Neuronal stem cell (in vitro differentiated cells): ENCODE data around the gene APEH.

ENCODE experiments used
- DNase-seq: peaks from one replicate; pipeline ENCODE4 v3.0.0-alpha.2; 2013; ENCODE audit warnings: low spot score
- H2AFZ ChIP-seq: one replicate; pipeline ENCODE4 v1.6.1; 2013; ENCODE audit warnings: mild to moderate bottlenecking, low read length, inconsistent platforms
- H2AK5ac ChIP-seq: 2 replicates; pipeline ENCODE4 v1.6.1; 2013; ENCODE audit warnings: low read depth, mild to moderate bottlenecking, inconsistent platforms, low read length, moderate library complexity, mixed read lengths
- H2BK120ac ChIP-seq: 2 replicates; pipeline ENCODE4 v1.6.1; 2013; ENCODE audit warnings: low read depth, mild to moderate bottlenecking, inconsistent platforms, low read length, moderate library complexity, mixed read lengths
- H2BK12ac ChIP-seq: one replicate; pipeline ENCODE4 v1.6.1; 2013; ENCODE audit warnings: low read length, inconsistent platforms
- H2BK15ac ChIP-seq: 2 replicates; pipeline ENCODE4 v1.6.1; 2013; ENCODE audit warnings: mild to moderate bottlenecking, low read length, inconsistent platforms, mixed read lengths
- H2BK5ac ChIP-seq: one replicate; pipeline ENCODE4 v1.6.1; 2013; ENCODE audit warnings: inconsistent platforms, mild to moderate bottlenecking, low read length, moderate library complexity
- H3K14ac ChIP-seq: one replicate; pipeline ENCODE4 v1.6.1; 2013; ENCODE audit warnings: low read length, inconsistent platforms
- H3K18ac ChIP-seq: 2 replicates; pipeline ENCODE4 v1.6.1; 2013; ENCODE audit warnings: low read length, inconsistent platforms
- H3K23ac ChIP-seq: 2 replicates; pipeline ENCODE4 v1.6.1; 2013; ENCODE audit warnings: low read depth, mild to moderate bottlenecking, mixed read lengths, low read length, inconsistent platforms; ENCODE audit not compliant: poor library complexity
- H3K27ac ChIP-seq: replicated peaks from 3 replicates; pipeline ENCODE4 v1.5.1; 2013; ENCODE audit warnings: low read length, inconsistent platforms
- H3K27me3 ChIP-seq, 3 experiments: 2 replicates each; pipeline ENCODE4 v1.6.1; 2013; ENCODE audit warnings: low read length in 3 of 3, mild to moderate bottlenecking in 2 of 3, inconsistent platforms in 1 of 3, low read depth in 1 of 3, mixed read lengths in 1 of 3, moderate library complexity in 1 of 3; ENCODE audit not compliant: control insufficient read depth in 3 of 3, insufficient read depth in 3 of 3
- H3K36me3 ChIP-seq, 2 donors: replicated peaks in 1 of 2; 2 replicates each; pipeline ENCODE4 v1.6.1; 2013; ENCODE audit warnings: low read length in 2 of 2; ENCODE audit not compliant: control insufficient read depth in 2 of 2, insufficient read depth in 2 of 2
- H3K4ac ChIP-seq: 2 replicates; pipeline ENCODE4 v1.6.1; 2013; ENCODE audit warnings: inconsistent platforms, mild to moderate bottlenecking, low read length, moderate library complexity
- H3K4me1 ChIP-seq, 2 donors: 1 replicate in 1 of 2; 2 replicates in 1 of 2; pipeline ENCODE4 v1.6.1; 2013; ENCODE audit warnings: low read length in 2 of 2, low read depth in 1 of 2; ENCODE audit not compliant: control insufficient read depth in 2 of 2, insufficient read depth in 1 of 2
- H3K4me2 ChIP-seq: one replicate; pipeline ENCODE4 v1.6.1; 2013; ENCODE audit warnings: mild to moderate bottlenecking, low read length, inconsistent platforms; ENCODE audit not compliant: insufficient read depth, poor library complexity, severe bottlenecking
- H3K4me3 ChIP-seq, 2 donors: 2 replicates each; pipeline ENCODE4 v1.5.1; 2013; ENCODE audit warnings: low read length in 2 of 2, mild to moderate bottlenecking in 2 of 2, inconsistent platforms in 1 of 2, moderate library complexity in 1 of 2
- H3K79me1 ChIP-seq: one replicate; pipeline ENCODE4 v1.6.1; 2013; ENCODE audit warnings: low read depth, mild to moderate bottlenecking, inconsistent platforms, low read length, moderate library complexity
- H3K9ac ChIP-seq: one replicate; pipeline ENCODE4 v1.6.1; 2013; ENCODE audit warnings: mild to moderate bottlenecking, low read depth, low read length, inconsistent platforms; ENCODE audit not compliant: poor library complexity
- H3K9me3 ChIP-seq, 2 donors: replicated peaks in 1 of 2; 2 replicates each; pipeline versions ENCODE3 to v1.6.1; 2013; ENCODE audit warnings: low read length in 2 of 2, mild to moderate bottlenecking in 2 of 2, inconsistent platforms in 1 of 2, low read depth in 1 of 2, mixed read lengths in 1 of 2, moderate library complexity in 1 of 2; ENCODE audit not compliant: control insufficient read depth in 2 of 2, insufficient read depth in 1 of 2
- H4K8ac ChIP-seq: one replicate; pipeline ENCODE4 v1.6.1; 2013; ENCODE audit warnings: low read depth, mild to moderate bottlenecking, inconsistent platforms, low read length, moderate library complexity
- H4K91ac ChIP-seq: one replicate; pipeline ENCODE4 v1.6.1; 2013; ENCODE audit warnings: low read length, low read depth, mild to moderate bottlenecking, inconsistent platforms; ENCODE audit not compliant: poor library complexity
- WGBS, 2 donors: extraction: QIAGEN DNeasy Blood & Tissue Kit; methylation state at CpG; one replicate each; pipeline ENCODE4 v1.1.7; 2013; ENCODE audit warnings: missing lambda C conversion rate in 2 of 2, mixed read lengths in 1 of 2; ENCODE audit not compliant: insufficient read length in 2 of 2, insufficient replicate concordance in 1 of 2; ENCODE audit errors: extremely low coverage in 2 of 2; 5-methylcytosine and 5-hydroxymethylcytosine counted together

The APEH gene

DNA sequence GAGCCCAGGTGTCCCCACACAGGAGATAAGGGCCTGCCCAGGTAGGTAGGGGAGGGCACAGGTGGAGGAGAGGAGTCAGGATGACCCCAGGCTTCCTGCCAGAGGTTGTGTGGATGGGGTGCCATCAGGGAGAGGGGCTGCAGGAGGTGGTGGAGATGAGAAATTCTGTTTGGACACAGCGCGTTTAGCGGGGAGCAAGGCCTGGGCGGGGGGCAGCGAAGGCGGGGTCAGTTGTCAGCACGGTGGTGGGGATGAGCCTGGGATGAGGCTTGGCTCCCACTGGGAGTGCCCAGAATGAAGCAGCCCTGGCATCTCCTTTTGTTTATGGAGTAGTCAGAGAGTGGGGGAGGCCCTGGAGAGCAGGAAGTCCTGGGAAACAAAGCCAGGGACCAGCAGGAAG is 29.8 kb downstream of the APEH start:
- WGBS, 2 donors: no CpG with 5 or more reads among the region's 7 CpGs
- no peak overlapping the region for H2BK15ac ChIP-seq
- peak overlapping the region; percentile 67 for H3K9ac ChIP-seq
- no peak overlapping the region for H2AFZ ChIP-seq
- no peak overlapping the region for H4K91ac ChIP-seq
- H3K27me3 ChIP-seq: no peaks in the 10 kb centered on the region
- H2BK5ac ChIP-seq: no peak overlapping the region
- H3K4me2 ChIP-seq: no peak overlapping the region
- H3K79me1 ChIP-seq: no peaks in the 10 kb centered on the region
- no peak for DNase-seq
- H3K9me3 ChIP-seq: peaks cover 0 to 2% of the 10 kb centered on the region in 2 donors
- no peak overlapping the region for H3K18ac ChIP-seq
- no peak overlapping the region for H3K27ac ChIP-seq
- no peak overlapping the region for H4K8ac ChIP-seq
- no peak overlapping the region for H2AK5ac ChIP-seq
- H3K36me3 ChIP-seq: peaks cover 15 to 43% of the 10 kb centered on the region in 2 donors
- no peak overlapping the region for H2BK120ac ChIP-seq
- no peak overlapping the region for H2BK12ac ChIP-seq
- H3K14ac ChIP-seq: no peak overlapping the region
- H3K23ac ChIP-seq: no peak overlapping the region
- no peak overlapping the region for H3K4me3 ChIP-seq
- peaks cover 0 to 2% of the 10 kb centered on the region in 2 donors for H3K4me1 ChIP-seq
- H3K4ac ChIP-seq: no peak overlapping the region

DNA sequence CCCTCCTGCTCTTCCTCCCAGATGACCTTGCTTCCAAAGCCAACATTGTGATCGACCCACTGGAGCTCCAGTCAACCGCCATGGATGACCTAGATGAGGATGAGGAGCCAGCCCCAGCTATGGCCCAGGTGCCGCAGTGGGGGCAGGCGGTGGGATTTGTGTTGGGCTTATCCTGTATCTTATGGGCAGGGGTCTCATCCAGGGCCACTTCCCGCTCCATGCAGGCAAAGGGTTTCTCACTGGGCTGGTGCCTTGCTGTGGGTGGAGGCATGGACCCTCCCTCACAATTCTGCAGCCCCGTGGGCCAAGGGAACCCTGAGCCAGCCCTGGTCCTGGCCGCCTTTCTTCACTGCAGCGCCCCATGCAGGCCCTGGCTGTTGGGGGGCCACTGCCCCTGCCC is 30.5 kb downstream of the APEH start:
- WGBS, 2 donors: no CpG with 5 or more reads among the region's 8 CpGs
- Histone ChIP-seq H3K4me3 (no peak overlapping the region), H3K4me1 (peaks cover 0 to 2% of the 10 kb centered on the region in 2 donors)

DNA sequence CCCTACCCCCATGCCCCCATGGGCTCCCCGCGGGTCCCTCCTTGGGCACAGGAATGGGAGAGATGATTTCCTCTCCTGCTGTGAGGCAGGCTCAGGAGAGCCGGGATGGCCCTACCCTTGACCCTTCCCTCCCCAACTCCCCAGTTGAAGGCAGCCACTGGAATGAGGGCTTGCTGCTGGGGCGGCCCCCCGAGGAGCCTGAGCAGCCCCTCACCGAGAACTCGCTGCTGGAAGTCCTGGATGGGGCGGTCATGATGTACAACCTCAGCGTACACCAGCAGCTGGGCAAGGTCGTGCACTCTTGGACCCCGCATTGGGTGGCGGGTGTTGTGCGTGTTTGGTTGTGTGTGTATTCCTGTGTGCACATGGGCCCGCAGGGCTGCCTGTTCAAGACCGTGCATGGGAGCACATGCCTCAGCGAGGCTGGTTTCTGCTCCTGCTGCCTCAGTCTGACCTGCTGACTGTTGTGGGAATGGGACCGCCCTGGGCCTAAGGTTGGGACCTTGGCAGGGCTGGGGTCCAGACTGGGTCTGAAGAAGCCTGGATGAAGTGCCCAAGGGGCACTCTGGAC is 31.3 kb downstream of the APEH start:
- no peak overlapping the region for H4K91ac ChIP-seq
- no peak overlapping the region for H3K4me3 ChIP-seq
- no peak for DNase-seq
- peak overlapping the region; percentile 73 for H3K23ac ChIP-seq
- no peak overlapping the region for H3K4me2 ChIP-seq
- peaks cover 0 to 2% of the 10 kb centered on the region in 2 donors for H3K4me1 ChIP-seq
- no peak overlapping the region for H2AK5ac ChIP-seq
- H3K36me3 ChIP-seq: peaks cover 15 to 43% of the 10 kb centered on the region in 2 donors
- H2BK12ac ChIP-seq: no peak overlapping the region
- no peak overlapping the region for H2BK15ac ChIP-seq
- H3K79me1 ChIP-seq: no peaks in the 10 kb centered on the region
- no peak overlapping the region for H3K27ac ChIP-seq
- no peak overlapping the region for H3K4ac ChIP-seq
- no peak overlapping the region for H4K8ac ChIP-seq
- no peak overlapping the region for H3K14ac ChIP-seq
- peak overlapping the region; percentile 21 for H3K9ac ChIP-seq
- no CpG with 5 or more reads among the region's 17 CpGs for WGBS, 2 donors
- H2AFZ ChIP-seq: no peak overlapping the region
- H3K9me3 ChIP-seq: peaks cover 0 to 2% of the 10 kb centered on the region in 2 donors
- H2BK5ac ChIP-seq: peak overlapping the region; percentile 35
- no peak overlapping the region for H2BK120ac ChIP-seq
- no peak overlapping the region for H3K18ac ChIP-seq
- H3K27me3 ChIP-seq: no peaks in the 10 kb centered on the region

More for the DNA sequence above, 30.5 kb downstream of the APEH start:
- Histone ChIP-seq H4K91ac (no peak overlapping the region), H3K23ac (no peak overlapping the region), H2BK12ac (peak overlapping the region; percentile 41), H3K14ac (no peak overlapping the region), H2BK5ac (no peak overlapping the region), H3K9me3 (peaks cover 0 to 2% of the 10 kb centered on the region in 2 donors), H3K27me3 (no peaks in the 10 kb centered on the region), H2AFZ (no peak overlapping the region), H3K9ac (no peak overlapping the region), H2BK120ac (no peak overlapping the region), H3K79me1 (no peaks in the 10 kb centered on the region), H4K8ac (no peak overlapping the region), H2BK15ac (no peak overlapping the region), H3K36me3 (peaks cover 15 to 43% of the 10 kb centered on the region in 2 donors), H3K4me2 (no peak overlapping the region), H3K27ac (no peak overlapping the region), H3K4ac (no peak overlapping the region), H3K18ac (no peak overlapping the region), H2AK5ac (no peak overlapping the region)
- DNase-seq: no peak

DNA sequence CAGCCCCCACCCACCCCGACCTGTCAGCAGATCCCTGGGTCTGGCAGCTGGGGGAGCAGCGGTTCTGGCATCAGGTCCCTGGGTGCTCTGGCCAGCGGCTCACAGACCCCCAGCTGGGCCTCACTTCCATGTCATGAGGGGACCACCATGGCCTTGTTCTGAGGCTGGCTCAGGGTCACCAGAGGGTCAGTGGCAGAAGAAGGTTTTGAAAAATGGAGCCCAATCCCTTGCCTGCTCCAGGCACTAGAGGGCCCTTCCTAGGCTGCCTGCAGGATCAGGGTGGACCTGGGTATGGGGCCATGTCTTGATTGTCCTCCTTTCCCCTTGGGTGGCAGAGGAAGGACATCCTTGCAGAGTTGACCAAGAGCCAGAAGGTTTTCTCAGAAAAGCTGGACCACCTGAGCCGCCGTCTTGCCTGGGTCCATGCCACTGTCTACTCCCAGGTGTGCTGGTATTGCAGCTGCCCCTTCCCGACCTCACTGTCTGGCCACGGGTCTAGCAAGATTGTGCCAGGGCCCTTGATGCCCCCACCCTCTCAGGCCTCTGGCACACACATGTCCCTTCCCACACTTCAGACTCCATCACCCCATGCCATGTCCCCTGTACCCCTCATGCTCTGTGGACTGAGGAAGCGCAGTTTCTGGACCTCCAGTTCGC is 32.4 kb downstream of the APEH start:
- peaks cover 0 to 2% of the 10 kb centered on the region in 2 donors for H3K9me3 ChIP-seq
- H3K4me1 ChIP-seq: no peaks in the 10 kb centered on the region
- no CpG with 5 or more reads among the region's 9 CpGs for WGBS, 2 donors
- no peak overlapping the region for H3K4ac ChIP-seq
- H3K27me3 ChIP-seq: no peaks in the 10 kb centered on the region
- no peak overlapping the region for H2BK5ac ChIP-seq
- H3K79me1 ChIP-seq: no peaks in the 10 kb centered on the region
- no peak overlapping the region for H2BK15ac ChIP-seq
- H3K18ac ChIP-seq: no peak overlapping the region
- no peak overlapping the region for H4K91ac ChIP-seq
- no peak overlapping the region for H4K8ac ChIP-seq
- H3K9ac ChIP-seq: peak overlapping the region; percentile 21
- H3K14ac ChIP-seq: no peak overlapping the region
- H3K36me3 ChIP-seq: peaks cover 16 to 42% of the 10 kb centered on the region in 2 donors
- H2AK5ac ChIP-seq: no peak overlapping the region
- no peak overlapping the region for H2AFZ ChIP-seq
- H3K4me2 ChIP-seq: no peak overlapping the region
- no peak overlapping the region for H3K4me3 ChIP-seq
- H3K27ac ChIP-seq: no peak overlapping the region
- no peak for DNase-seq
- no peak overlapping the region for H2BK120ac ChIP-seq
- H3K23ac ChIP-seq: no peak overlapping the region
- no peak overlapping the region for H2BK12ac ChIP-seq
